ENCODE data around the gene GLCE. TPM values are rescaled to one million over a fixed set of nuclear protein-coding genes. Genes with fewer than 3 reads are reported as not detected.
A peak's percentile ranks its signal among the peaks of the same experiment; 100 is the strongest.
"Not testable (repeated sequence)": the region's sequence is repeated elsewhere in the genome, so short reads cannot be mapped to it uniquely, and the experiment has no call there.

GLCE gene
- total RNA-seq, 3 donors from 2014 or later, result 3.8 to 5.4 (median 4.8) TPM

GRCh38 chr15:69159805-69160140 lies 662 bp upstream of the GLCE start:
- Mint-ChIP-seq H3K4me1 (ENCODE audit: low read depth) (peaks cover 17% of the 10 kb centered on the region), H3K4me3 (peak overlapping the region; percentile 96), H3K27me3 (ENCODE audit: low read depth) (peaks cover 5% of the 10 kb centered on the region), H3K36me3 (ENCODE audit: insufficient read depth) (no peaks in the 10 kb centered on the region), H3K9me3 (no peaks in the 10 kb centered on the region)
- DNase-seq (no peak), ATAC-seq (no peak)

DNA sequence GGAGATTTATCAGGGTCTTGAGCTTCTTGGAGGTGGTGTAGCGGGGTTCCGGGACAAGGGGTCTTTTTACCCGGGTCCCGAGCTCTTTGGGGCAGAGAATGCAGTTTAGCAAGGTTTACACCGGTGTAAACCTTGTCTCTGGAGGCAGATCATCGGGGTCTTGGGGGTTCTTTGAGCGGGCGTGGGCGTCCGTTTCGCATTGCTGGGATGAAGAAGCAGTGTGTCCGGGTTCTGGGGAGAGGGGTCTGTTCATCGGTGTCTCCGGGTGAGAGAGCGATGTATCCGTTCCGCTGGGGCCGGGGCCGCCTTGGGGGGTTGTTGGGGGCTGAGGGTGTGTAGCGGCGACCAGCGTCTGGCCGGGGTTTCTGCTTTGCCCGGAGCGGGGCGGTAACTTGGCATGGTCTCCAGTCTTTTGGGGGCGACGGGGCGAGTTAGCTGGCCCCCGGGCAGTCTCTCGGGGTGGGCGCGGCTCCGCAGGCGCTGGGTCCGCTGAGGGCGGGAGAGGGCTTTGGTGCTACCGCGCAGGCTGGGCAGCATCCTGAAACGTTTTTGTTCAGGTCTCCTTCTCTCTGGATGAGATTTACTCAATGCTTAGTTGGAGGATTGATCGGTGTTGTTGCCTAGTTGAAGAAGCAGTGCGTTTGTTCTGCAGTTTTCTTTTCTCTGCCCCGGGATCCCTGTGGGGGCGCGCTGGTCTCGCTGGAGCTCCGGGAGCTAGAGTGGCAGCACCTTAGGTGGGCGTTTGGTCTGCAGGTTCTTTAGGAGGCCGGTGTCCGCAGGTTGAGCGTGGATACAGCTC lies 843 bp downstream of the GLCE start:
- DNase-seq, result peak; percentile 10
- ATAC-seq, result peak; percentile 3 to 9
- no peaks in the 10 kb centered on the region for H3K36me3 Mint-ChIP-seq (ENCODE audit: insufficient read depth)
- peaks cover 19% of the 10 kb centered on the region for H3K4me1 Mint-ChIP-seq (ENCODE audit: low read depth)
- H3K27me3 Mint-ChIP-seq (ENCODE audit: low read depth), result no peaks in the 10 kb centered on the region
- H3K4me3 Mint-ChIP-seq, result peak overlapping the region; percentile 96
- H3K9me3 Mint-ChIP-seq, result no peaks in the 10 kb centered on the region

- H3K27me3 Mint-ChIP-seq (ENCODE audit: low read depth), result no peaks in the 10 kb centered on the region
Measured at GRCh38 chr15:69161878-69162213, 1.4 kb downstream of the GLCE start.

DNA sequence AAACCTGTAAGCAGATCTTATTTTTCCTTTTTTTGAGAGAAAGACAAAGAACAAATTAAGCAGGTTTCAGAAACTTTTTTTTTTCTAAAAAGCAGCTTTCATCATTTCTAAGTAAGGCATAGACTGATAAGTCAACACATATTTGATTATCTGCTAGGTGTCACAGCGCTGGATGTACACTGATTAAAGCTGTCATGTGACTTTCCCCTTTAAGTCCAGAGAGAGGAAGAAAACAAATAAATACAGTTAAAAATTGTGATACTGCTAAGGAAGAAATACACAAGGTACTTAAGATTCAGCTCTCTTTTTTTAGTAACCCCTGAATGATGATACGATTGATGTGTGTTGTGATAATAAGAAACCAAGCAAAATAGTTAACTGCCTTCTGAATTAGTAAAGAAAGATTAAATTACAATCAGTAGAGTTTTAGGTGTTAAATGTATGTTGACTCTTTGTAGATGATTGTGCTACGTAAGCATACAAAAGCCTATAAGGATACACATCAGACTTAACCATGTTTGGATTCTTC lies 2.8 kb downstream of the GLCE start:
- H3K4me3 Mint-ChIP-seq, result no peak overlapping the region
- H3K36me3 Mint-ChIP-seq (ENCODE audit: insufficient read depth), result no peaks in the 10 kb centered on the region
- H3K27me3 Mint-ChIP-seq (ENCODE audit: low read depth), result no peaks in the 10 kb centered on the region
- H3K4me1 Mint-ChIP-seq (ENCODE audit: low read depth), result peaks cover 19% of the 10 kb centered on the region
- H3K9me3 Mint-ChIP-seq, result no peaks in the 10 kb centered on the region
- ATAC-seq (no peak), DNase-seq (no peak)

More at GRCh38 chr15:69161878-69162213, 1.4 kb downstream of the GLCE start:
- H3K9me3 Mint-ChIP-seq, result no peaks in the 10 kb centered on the region
- no peak for DNase-seq
- peaks cover 19% of the 10 kb centered on the region for H3K4me1 Mint-ChIP-seq (ENCODE audit: low read depth)
- no peaks in the 10 kb centered on the region for H3K36me3 Mint-ChIP-seq (ENCODE audit: insufficient read depth)
- no peak for ATAC-seq
- peak overlapping the region; percentile 96 for H3K4me3 Mint-ChIP-seq

DNA sequence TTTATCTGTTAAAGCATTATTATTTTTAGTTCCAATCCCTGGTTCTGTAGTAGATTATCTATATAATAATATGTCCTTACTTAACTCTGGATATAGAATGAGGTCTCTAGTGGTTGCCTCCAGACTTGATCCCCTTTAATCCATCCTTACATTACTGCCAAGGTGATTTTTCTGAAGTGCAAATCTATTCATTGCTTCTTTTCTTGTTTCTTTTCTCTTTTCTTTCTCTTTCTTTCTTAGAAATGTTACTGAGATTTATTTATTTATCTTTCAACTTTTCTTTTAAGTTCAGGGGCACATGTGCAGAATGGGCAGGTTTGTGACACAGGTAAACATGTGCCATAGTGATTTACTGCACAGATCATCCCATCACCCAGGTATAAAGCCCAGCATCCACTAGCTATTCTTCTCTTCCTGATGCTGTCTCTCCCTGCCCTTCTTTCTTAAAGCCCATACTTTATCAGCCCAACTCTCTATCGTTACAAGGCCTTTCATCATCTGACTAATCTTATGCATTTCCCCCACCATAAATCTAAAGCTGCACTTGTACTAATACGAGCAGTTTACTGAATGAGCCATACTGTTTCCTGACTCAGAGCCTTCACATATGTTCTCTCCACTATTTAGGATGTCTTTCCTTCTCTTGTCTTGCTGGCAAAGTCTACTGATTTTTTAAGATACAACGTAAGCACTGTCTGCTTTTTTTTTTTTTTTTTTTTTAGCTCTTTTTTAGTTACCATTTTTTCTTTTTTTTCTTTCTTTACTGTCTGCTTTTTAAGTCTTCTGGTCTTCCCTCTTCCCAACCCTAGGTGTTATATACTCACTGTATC lies 4.6 kb downstream of the GLCE start:
- Mint-ChIP-seq H3K36me3 (ENCODE audit: insufficient read depth) (no peaks in the 10 kb centered on the region), H3K27me3 (ENCODE audit: low read depth) (no peaks in the 10 kb centered on the region), H3K9me3 (no peaks in the 10 kb centered on the region), H3K4me1 (ENCODE audit: low read depth) (peaks cover 12% of the 10 kb centered on the region), H3K4me3 (no peak overlapping the region)
- ATAC-seq (no peak), DNase-seq (no peak)

- H3K9me3 Mint-ChIP-seq, result no peaks in the 10 kb centered on the region
- H3K4me3 Mint-ChIP-seq, result no peak overlapping the region
- H3K36me3 Mint-ChIP-seq (ENCODE audit: insufficient read depth), result no peaks in the 10 kb centered on the region
- no peaks in the 10 kb centered on the region for H3K27me3 Mint-ChIP-seq (ENCODE audit: low read depth)
- no peak for DNase-seq
- ATAC-seq, result no peak
- peaks cover 11% of the 10 kb centered on the region for H3K4me1 Mint-ChIP-seq (ENCODE audit: low read depth)
Measured at GRCh38 chr15:69165637-69166025, 5.2 kb downstream of the GLCE start.

GRCh38 chr15:69167218-69167846 lies 6.9 kb downstream of the GLCE start:
- H3K9me3 Mint-ChIP-seq, result no peaks in the 10 kb centered on the region
- no peaks in the 10 kb centered on the region for H3K36me3 Mint-ChIP-seq (ENCODE audit: insufficient read depth)
- H3K4me3 Mint-ChIP-seq, result no peak overlapping the region
- peaks cover 4% of the 10 kb centered on the region for H3K4me1 Mint-ChIP-seq (ENCODE audit: low read depth)
- DNase-seq (no peak), ATAC-seq (no peak)
- no peaks in the 10 kb centered on the region for H3K27me3 Mint-ChIP-seq (ENCODE audit: low read depth)

DNA sequence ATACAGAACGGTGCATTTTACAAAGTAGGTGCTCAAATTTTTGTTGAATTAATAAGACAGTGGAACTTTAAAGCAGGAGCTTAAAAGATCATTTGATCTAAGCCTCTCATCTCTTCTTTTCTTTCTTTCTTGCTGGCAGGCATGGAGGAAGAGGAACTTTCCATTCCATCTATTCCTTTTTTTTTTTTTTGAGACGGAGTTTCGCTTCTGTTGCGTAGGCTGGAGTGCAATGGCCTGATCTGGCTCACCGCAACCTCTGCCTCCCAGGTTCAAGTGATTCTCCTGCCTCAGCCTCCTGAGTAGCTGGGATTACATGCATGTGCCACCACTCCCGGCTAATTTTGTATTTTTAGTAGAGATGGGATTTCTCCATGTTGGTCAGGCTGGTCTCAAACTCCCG lies 7.9 kb downstream of the GLCE start:
- H3K4me3 Mint-ChIP-seq; H3K4me1 Mint-ChIP-seq (ENCODE audit: low read depth); H3K27me3 Mint-ChIP-seq (ENCODE audit: low read depth); DNase-seq; ATAC-seq; H3K9me3 Mint-ChIP-seq; H3K36me3 Mint-ChIP-seq (ENCODE audit: insufficient read depth): not testable (repeated sequence)

GRCh38 chr15:69169540-69169939 lies 9.1 kb downstream of the GLCE start:
- not testable (repeated sequence) for H3K9me3 Mint-ChIP-seq; H3K36me3 Mint-ChIP-seq (ENCODE audit: insufficient read depth); DNase-seq; H3K27me3 Mint-ChIP-seq (ENCODE audit: low read depth); H3K4me3 Mint-ChIP-seq; H3K4me1 Mint-ChIP-seq (ENCODE audit: low read depth); ATAC-seq

- H3K4me3 Mint-ChIP-seq, result no peak overlapping the region
- DNase-seq, result no peak
- no peaks in the 10 kb centered on the region for H3K27me3 Mint-ChIP-seq (ENCODE audit: low read depth)
- no peaks in the 10 kb centered on the region for H3K4me1 Mint-ChIP-seq (ENCODE audit: low read depth)
- ATAC-seq, result no peak
- H3K9me3 Mint-ChIP-seq, result no peaks in the 10 kb centered on the region
- no peaks in the 10 kb centered on the region for H3K36me3 Mint-ChIP-seq (ENCODE audit: insufficient read depth)
Measured at GRCh38 chr15:69170597-69170996, 10.2 kb downstream of the GLCE start.

DNA sequence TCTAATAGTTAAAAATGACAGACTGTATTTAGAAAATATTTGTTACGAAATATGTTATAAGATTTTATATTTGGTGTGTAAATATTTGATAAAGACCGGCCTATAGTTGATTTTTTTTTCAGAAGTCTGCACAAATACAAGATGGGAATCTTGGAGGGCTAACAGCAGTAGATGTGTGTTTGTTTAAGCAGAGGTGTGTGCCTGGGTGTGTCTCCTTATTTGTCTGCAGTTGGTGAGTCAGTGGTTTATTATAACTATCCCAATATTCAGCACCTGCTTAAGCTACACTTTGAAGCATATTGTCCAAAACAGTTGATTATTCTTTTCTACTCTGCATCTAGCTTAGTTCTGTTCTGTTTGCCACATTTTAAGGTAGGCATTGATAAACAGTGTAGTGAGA lies 12.4 kb downstream of the GLCE start:
- H3K27me3 Mint-ChIP-seq (ENCODE audit: low read depth), result no peaks in the 10 kb centered on the region
- no peak overlapping the region for H3K4me3 Mint-ChIP-seq
- no peaks in the 10 kb centered on the region for H3K4me1 Mint-ChIP-seq (ENCODE audit: low read depth)
- peaks cover 2% of the 10 kb centered on the region for H3K36me3 Mint-ChIP-seq (ENCODE audit: insufficient read depth)
- ATAC-seq (no peak), DNase-seq (no peak)
- no peaks in the 10 kb centered on the region for H3K9me3 Mint-ChIP-seq

DNA sequence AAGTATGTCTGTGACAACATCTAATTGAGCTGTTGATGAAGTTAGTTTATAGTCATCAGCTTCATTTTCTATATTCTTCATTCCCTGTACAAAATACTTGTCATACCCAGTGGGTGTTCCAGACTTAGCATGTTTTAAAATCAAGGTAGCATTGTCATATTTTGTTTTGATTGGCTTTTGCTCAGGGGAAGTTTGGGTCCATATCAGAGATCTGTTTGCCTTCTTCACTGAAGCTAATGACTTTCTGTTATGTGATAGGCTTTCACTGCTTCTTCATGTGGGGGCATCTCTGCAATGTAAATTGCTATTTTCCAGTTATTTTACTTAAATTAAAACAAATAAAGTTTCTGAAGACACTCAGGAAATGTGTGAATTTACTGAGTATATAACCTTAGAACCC lies 15.1 kb downstream of the GLCE start:
- Mint-ChIP-seq H3K27me3 (ENCODE audit: low read depth) (no peaks in the 10 kb centered on the region), H3K4me1 (ENCODE audit: low read depth) (no peaks in the 10 kb centered on the region), H3K9me3 (no peaks in the 10 kb centered on the region), H3K4me3 (no peak overlapping the region), H3K36me3 (ENCODE audit: insufficient read depth) (peaks cover 2% of the 10 kb centered on the region)
- ATAC-seq, result no peak
- DNase-seq, result no peak

GRCh38 chr15:69181424-69181823 lies 21.0 kb downstream of the GLCE start:
- Mint-ChIP-seq H3K4me3 (no peak overlapping the region), H3K9me3 (no peaks in the 10 kb centered on the region)
- DNase-seq, result no peak

GRCh38 chr15:69185216-69185615 lies 24.8 kb downstream of the GLCE start:
- Mint-ChIP-seq H3K36me3 (ENCODE audit: insufficient read depth) (no peaks in the 10 kb centered on the region), H3K27me3 (ENCODE audit: low read depth) (no peaks in the 10 kb centered on the region), H3K4me3 (no peak overlapping the region), H3K9me3 (peaks cover 8% of the 10 kb centered on the region), H3K4me1 (ENCODE audit: low read depth) (no peaks in the 10 kb centered on the region)
- DNase-seq (no peak), ATAC-seq (no peak)

More at GRCh38 chr15:69181424-69181823, 21.0 kb downstream of the GLCE start:
- Mint-ChIP-seq H3K36me3 (ENCODE audit: insufficient read depth) (peaks cover 2% of the 10 kb centered on the region), H3K27me3 (ENCODE audit: low read depth) (no peaks in the 10 kb centered on the region), H3K4me1 (ENCODE audit: low read depth) (no peaks in the 10 kb centered on the region)
- no peak for ATAC-seq
